ENCODE results near the gene SLC15A2.
"Not testable (repeated sequence)": the region's sequence is repeated elsewhere in the genome, so short reads cannot be mapped to it uniquely, and the experiment has no call there.

Gene SLC15A2, protein sequence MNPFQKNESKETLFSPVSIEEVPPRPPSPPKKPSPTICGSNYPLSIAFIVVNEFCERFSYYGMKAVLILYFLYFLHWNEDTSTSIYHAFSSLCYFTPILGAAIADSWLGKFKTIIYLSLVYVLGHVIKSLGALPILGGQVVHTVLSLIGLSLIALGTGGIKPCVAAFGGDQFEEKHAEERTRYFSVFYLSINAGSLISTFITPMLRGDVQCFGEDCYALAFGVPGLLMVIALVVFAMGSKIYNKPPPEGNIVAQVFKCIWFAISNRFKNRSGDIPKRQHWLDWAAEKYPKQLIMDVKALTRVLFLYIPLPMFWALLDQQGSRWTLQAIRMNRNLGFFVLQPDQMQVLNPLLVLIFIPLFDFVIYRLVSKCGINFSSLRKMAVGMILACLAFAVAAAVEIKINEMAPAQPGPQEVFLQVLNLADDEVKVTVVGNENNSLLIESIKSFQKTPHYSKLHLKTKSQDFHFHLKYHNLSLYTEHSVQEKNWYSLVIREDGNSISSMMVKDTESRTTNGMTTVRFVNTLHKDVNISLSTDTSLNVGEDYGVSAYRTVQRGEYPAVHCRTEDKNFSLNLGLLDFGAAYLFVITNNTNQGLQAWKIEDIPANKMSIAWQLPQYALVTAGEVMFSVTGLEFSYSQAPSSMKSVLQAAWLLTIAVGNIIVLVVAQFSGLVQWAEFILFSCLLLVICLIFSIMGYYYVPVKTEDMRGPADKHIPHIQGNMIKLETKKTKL

DNA sequence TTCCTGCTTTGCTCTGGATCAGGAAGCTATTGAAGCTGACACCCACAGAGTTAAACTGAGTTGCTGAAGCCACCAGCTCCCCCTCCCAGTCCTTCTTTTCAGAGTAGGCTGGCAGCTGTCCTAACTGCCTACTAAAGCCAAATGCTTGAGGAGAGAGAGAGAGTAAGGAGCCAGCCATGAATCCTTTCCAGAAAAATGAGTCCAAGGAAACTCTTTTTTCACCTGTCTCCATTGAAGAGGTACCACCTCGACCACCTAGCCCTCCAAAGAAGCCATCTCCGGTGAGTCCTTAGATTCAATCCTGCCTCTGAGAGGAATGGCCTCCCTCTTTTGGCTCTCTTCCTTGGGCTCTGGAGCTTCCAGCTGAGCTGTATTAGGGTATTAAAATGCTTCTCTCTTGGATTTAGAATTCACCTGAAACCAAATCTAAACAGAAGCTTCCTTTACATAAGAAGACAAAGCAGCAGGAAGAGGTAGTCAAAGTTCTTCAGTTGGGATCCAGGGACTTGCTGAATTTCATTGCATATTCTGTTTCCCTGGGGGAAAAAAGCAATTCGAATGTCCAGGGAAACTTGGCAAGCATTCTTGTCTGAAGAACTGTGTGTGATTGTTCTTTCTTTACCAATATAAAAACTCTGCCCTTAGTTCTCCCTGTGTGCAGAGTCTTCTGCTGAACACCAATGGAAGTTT lies at the start of gene SLC15A2:
Gene SLC15A2 (plus strand): TSS at position 101 of the 690 bp plus-strand sequence. CDS start 76 bp downstream, at position 177.
- no peak for DNase-seq (ENCODE audit: low spot score in 2 of 2)
- H3K27me3 Mint-ChIP-seq = no peaks in the 10 kb centered on the region

DNA sequence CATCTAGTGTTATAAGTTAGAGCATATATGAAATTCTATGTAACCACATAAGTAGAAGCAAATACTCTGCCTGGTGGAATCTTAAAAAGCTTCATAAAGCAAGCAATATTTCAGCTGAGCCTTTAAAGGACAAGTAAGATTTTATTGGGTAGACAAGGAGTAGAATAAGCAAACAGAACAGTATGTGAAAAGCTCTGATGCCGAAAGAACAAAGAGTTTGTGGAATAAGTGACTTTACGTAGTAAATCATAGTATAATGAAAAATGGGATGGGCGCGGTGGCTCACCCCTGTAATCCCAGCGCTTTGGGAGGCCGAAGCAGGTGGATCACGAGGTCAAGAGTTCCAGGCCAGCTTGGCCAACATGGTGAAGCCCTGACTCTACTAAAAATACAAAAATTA lies 49.3 kb upstream of the SLC15A2 start:
- H3K36me3 Mint-ChIP-seq = peaks cover 32% of the 10 kb centered on the region
- H3K4me1 Mint-ChIP-seq = peaks cover 30% of the 10 kb centered on the region
- H3K4me3 Mint-ChIP-seq = no peak overlapping the region
- DNase-seq (ENCODE audit: low spot score in 2 of 2) (no peak), ATAC-seq (ENCODE audit: low read depth) (no peak)
- no peaks in the 10 kb centered on the region for H3K27me3 Mint-ChIP-seq
- H3K9me3 Mint-ChIP-seq = no peaks in the 10 kb centered on the region
- no peak overlapping the region for H3K27ac Mint-ChIP-seq

More for the DNA sequence above, at the start of gene SLC15A2:
- Mint-ChIP-seq H3K36me3 (peaks cover 20% of the 10 kb centered on the region), H3K4me1 (no peaks in the 10 kb centered on the region), H3K9me3 (no peaks in the 10 kb centered on the region), H3K4me3 (no peak within 1 kb of the TSS), H3K27ac (peak within 1 kb of the TSS; percentile 66)
- no peak for ATAC-seq (ENCODE audit: low read depth)

DNA sequence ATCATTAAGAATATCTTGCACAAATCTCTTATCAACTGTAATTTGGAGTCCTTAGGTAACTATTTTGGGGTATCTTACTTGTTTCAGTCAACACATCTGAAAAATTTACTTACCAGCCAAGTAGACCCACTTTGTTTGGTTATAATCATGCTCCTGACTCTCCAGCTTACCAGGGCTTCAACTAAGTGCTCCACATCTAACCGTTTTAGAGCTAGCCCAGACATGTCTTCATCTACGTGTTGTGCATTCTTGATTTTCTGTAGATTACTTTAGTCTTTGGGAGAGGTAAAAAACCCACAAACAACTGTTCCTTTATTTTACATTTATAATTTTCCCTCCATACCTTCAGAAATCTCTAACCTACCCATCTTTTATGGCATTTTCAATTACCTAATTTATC lies 41.9 kb upstream of the SLC15A2 start:
- ATAC-seq (ENCODE audit: low read depth) = no peak

DNA sequence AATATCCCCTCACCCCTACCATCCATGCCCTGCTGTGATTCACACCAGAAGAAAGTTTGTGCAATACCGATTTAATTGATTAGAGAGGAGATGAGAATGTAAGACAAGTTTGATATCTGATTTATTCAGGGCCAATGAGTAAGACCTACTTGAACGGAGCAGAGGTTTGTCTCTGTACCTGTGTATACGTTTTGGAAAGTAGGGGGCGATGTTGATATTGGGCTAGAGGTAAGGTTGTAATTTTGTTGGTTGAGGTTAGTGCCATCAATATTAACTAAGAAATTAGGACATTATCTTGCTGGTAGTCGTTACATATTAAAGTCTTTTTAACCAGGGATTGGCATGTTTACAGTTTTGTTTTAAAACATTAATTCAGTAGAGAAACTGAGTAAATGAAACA lies 38.6 kb upstream of the SLC15A2 start:
- DNase-seq (ENCODE audit: low spot score in 2 of 2) = no peak
- H3K36me3 Mint-ChIP-seq = peaks cover 48% of the 10 kb centered on the region
- peak overlapping the region; percentile 78 for H3K27ac Mint-ChIP-seq
- H3K4me1 Mint-ChIP-seq = peaks cover 41% of the 10 kb centered on the region
- no peaks in the 10 kb centered on the region for H3K27me3 Mint-ChIP-seq
- H3K4me3 Mint-ChIP-seq = no peak overlapping the region
- no peaks in the 10 kb centered on the region for H3K9me3 Mint-ChIP-seq
- no peak for ATAC-seq (ENCODE audit: low read depth)

More for the DNA sequence above, 41.9 kb upstream of the SLC15A2 start:
- peaks cover 33% of the 10 kb centered on the region for H3K4me1 Mint-ChIP-seq
- H3K36me3 Mint-ChIP-seq = peaks cover 38% of the 10 kb centered on the region
- no peaks in the 10 kb centered on the region for H3K9me3 Mint-ChIP-seq
- no peaks in the 10 kb centered on the region for H3K27me3 Mint-ChIP-seq
- peak overlapping the region; percentile 38 for H3K27ac Mint-ChIP-seq
- no peak overlapping the region for H3K4me3 Mint-ChIP-seq
- no peak for DNase-seq (ENCODE audit: low spot score in 2 of 2)

DNA sequence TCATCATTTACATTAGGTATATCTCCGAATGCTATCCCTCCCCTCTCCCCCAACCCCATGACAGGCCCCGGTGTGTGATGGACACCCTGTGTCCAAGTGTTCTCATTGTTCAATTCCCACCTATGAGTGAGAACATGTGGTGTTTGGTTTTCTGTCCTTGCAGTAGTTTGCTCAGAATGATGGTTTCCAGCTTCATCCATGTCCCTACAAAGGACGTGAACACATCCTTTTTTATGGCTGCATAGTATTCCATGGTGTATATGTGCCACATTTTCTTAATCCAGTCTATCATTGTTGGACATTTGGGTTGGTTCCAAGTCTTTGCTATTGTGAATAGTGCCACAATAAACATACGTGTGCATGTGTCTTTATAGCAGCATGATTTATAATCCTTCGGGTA lies 36.4 kb upstream of the SLC15A2 start:
- Mint-ChIP-seq H3K36me3 (peaks cover 59% of the 10 kb centered on the region), H3K4me1 (peaks cover 45% of the 10 kb centered on the region)
- not testable (repeated sequence) for ATAC-seq (ENCODE audit: low read depth); DNase-seq (ENCODE audit: low spot score in 2 of 2); H3K9me3 Mint-ChIP-seq; H3K27ac Mint-ChIP-seq; H3K4me3 Mint-ChIP-seq; H3K27me3 Mint-ChIP-seq

DNA sequence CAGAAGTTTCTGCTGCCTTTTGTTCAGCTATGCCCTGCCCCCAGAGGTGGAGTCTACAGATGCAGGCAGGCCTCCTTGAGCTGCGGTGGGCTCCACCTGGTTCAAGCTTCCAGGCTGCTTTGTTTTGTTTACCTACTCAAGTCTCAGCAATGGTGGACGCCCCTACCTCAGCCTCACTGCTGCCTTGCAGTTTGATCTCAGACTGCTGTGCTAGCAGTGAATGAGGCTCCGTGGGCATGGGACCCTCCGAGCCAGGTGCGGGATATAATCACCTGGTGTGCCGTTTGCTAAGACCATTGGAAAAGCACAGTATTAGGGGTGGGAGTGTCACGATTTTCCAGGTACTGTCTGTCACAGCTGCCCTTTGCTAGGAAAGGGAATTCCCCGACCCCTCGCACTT lies 31.0 kb upstream of the SLC15A2 start:
- H3K36me3 Mint-ChIP-seq = peaks cover 60% of the 10 kb centered on the region
- H3K4me3 Mint-ChIP-seq; H3K27ac Mint-ChIP-seq; ATAC-seq (ENCODE audit: low read depth); DNase-seq (ENCODE audit: low spot score in 2 of 2); H3K27me3 Mint-ChIP-seq; H3K9me3 Mint-ChIP-seq: not testable (repeated sequence)
- peaks cover 40% of the 10 kb centered on the region for H3K4me1 Mint-ChIP-seq

DNA sequence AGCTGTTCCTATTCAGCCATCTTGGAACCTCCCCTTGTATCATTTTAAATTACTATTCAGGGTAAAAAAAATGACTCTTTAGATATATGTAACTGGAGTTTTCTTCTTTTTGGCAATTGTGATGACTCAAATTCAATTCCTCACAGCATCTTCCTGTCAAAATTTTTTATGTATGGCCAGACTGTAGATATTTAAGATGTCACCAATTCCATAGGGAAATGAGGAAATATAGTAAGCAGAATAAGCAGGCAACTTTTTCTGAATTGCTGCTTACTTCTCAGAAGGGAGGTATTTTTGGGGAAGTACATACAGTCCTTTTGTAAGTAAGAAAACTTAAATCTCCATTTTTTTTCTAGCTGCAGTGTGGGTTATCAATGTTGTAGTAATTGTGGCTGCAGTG lies 30.4 kb upstream of the SLC15A2 start:
- no peak overlapping the region for H3K27ac Mint-ChIP-seq
- peaks cover 39% of the 10 kb centered on the region for H3K4me1 Mint-ChIP-seq
- DNase-seq (ENCODE audit: low spot score in 2 of 2) (no peak), ATAC-seq (ENCODE audit: low read depth) (no peak)
- no peak overlapping the region for H3K4me3 Mint-ChIP-seq
- H3K27me3 Mint-ChIP-seq = no peaks in the 10 kb centered on the region
- no peaks in the 10 kb centered on the region for H3K9me3 Mint-ChIP-seq
- peaks cover 60% of the 10 kb centered on the region for H3K36me3 Mint-ChIP-seq

DNA sequence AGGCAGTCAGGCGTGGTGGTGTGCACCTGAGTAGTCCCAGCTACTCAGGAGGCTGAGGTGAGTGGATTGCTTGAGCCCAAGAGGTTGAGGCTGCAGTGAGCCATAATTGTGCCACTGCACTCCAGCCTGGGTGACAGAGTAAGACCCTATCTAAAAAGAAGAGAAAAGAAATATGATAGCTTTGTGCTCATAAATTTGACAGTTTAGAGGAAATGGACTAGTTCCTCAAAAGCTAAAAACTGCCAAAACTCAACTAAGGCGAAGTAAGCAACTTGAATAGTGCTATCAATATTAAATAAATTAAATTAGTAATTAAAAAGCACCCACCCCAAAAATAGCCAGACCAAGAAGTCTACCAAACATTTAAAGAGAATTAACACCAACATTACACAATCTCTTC lies 24.5 kb upstream of the SLC15A2 start:
- H3K9me3 Mint-ChIP-seq = no peaks in the 10 kb centered on the region
- no peak for ATAC-seq (ENCODE audit: low read depth)
- H3K4me3 Mint-ChIP-seq = no peak overlapping the region
- DNase-seq (ENCODE audit: low spot score in 2 of 2) = no peak
- peaks cover 36% of the 10 kb centered on the region for H3K4me1 Mint-ChIP-seq
- no peak overlapping the region for H3K27ac Mint-ChIP-seq
- H3K36me3 Mint-ChIP-seq = peaks cover 47% of the 10 kb centered on the region
- H3K27me3 Mint-ChIP-seq = no peaks in the 10 kb centered on the region

DNA sequence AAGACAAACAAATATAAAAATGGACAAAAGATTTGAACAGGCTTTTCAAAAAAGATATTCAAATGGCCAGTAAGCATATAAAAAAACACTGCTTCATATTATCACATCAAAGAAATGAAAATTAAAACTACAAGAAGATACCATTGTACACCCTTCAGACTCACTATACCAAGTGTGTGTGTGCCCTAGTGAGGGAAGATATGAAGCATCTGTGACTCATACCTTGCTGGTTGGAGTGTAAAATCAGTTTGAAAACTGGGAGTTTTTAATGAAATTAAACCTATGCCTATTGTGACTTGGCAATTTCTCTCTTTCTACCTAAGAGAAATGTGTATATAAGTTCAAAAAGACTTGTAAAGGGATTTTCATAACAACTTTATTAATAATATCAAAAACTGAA lies 23.5 kb upstream of the SLC15A2 start:
- H3K36me3 Mint-ChIP-seq = peaks cover 54% of the 10 kb centered on the region
- no peak for ATAC-seq (ENCODE audit: low read depth)
- no peak for DNase-seq (ENCODE audit: low spot score in 2 of 2)
- H3K4me1 Mint-ChIP-seq = peaks cover 41% of the 10 kb centered on the region
- no peaks in the 10 kb centered on the region for H3K27me3 Mint-ChIP-seq
- H3K27ac Mint-ChIP-seq = no peak overlapping the region
- no peak overlapping the region for H3K4me3 Mint-ChIP-seq
- no peaks in the 10 kb centered on the region for H3K9me3 Mint-ChIP-seq

DNA sequence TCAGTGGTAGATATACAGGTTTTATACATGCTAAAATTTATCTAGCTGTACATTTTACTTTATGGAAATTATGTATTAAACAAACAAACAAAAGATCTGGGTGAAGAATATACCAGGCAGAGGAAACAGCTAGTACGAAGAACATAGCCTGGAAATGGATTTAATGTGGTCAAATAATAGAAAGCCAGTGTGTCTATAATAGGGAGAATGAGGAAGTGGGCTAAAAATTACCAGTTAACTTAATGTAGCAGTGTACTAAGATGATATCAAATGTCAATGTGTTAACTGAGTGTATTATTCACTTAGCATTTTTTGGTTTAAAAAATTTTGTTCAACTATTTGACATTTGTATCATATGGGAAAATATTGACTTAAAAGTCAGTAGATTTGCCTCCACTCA lies 22.8 kb upstream of the SLC15A2 start:
- Mint-ChIP-seq H3K27ac (peak overlapping the region; percentile 22), H3K27me3 (no peaks in the 10 kb centered on the region), H3K4me1 (peaks cover 40% of the 10 kb centered on the region), H3K9me3 (no peaks in the 10 kb centered on the region), H3K4me3 (no peak overlapping the region), H3K36me3 (peaks cover 51% of the 10 kb centered on the region)
- DNase-seq (ENCODE audit: low spot score in 2 of 2) (no peak), ATAC-seq (ENCODE audit: low read depth) (peak; percentile 56)

DNA sequence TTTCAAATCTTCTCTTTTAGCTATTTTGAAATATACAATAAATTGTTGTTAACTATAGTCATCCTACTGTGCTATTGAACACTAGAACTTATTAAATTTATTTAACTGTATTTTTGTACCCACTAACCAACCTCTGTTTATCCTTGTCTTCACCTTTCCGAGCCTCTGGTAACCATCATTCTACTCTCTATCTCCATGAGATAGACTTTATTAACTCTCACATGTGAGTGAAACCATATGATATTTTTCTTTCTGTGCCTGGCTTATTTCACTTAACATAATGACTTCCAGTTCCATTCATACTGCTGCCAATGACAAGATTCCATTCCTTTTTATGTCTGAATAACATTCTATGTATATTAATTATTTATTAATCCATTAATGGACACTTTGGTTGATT lies 15.8 kb upstream of the SLC15A2 start:
- Mint-ChIP-seq H3K27me3 (no peaks in the 10 kb centered on the region), H3K9me3 (no peaks in the 10 kb centered on the region), H3K4me1 (peaks cover 19% of the 10 kb centered on the region), H3K4me3 (no peak overlapping the region), H3K27ac (peak overlapping the region; percentile 9), H3K36me3 (peaks cover 40% of the 10 kb centered on the region)
- no peak for DNase-seq (ENCODE audit: low spot score in 2 of 2)
- ATAC-seq (ENCODE audit: low read depth) = no peak

DNA sequence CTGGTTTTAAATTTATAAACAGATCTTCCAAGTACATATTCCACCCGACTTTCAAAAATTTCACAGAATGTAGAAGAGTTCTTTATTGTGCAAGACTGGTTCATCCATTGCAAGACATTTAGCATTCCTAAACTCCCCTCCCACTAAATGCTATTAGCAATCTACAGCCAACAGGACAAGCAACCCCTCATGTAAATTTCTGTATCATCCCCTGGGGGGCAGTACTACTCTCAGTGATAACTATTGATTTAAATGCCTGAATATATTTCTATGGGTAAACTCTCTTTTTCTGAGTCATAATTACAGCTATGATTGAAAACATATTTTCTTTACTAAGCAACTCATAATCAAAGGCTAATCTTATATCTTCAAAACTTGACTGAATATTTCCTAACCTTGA lies 10.7 kb upstream of the SLC15A2 start:
- Mint-ChIP-seq H3K9me3 (no peaks in the 10 kb centered on the region), H3K4me1 (peaks cover 14% of the 10 kb centered on the region), H3K27me3 (no peaks in the 10 kb centered on the region), H3K4me3 (no peak overlapping the region), H3K27ac (no peak overlapping the region), H3K36me3 (peaks cover 30% of the 10 kb centered on the region)
- DNase-seq (ENCODE audit: low spot score in 2 of 2) (peak in 1 of 2 donors; percentile 6), ATAC-seq (ENCODE audit: low read depth) (no peak)

DNA sequence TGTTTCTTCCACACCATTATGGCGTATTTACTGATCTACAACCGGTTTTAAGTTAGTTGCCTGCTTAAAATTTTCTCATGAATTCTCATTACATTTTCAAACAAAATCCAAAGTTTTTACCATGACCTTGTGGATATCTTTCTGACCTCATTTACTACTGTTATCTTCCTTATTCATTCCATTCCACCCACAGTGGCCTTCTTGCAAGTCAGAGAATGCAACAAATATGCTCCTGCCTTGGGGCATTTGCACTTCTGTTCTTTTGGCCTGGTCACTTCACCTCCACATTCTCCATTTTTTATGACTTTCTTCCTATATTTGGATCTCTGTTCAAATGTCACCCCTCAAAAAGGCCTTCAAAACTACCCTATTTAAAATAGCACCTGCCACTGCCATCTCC lies 8.8 kb upstream of the SLC15A2 start:
- no peaks in the 10 kb centered on the region for H3K27me3 Mint-ChIP-seq
- no peak for ATAC-seq (ENCODE audit: low read depth)
- peak overlapping the region; percentile 54 for H3K27ac Mint-ChIP-seq

DNA sequence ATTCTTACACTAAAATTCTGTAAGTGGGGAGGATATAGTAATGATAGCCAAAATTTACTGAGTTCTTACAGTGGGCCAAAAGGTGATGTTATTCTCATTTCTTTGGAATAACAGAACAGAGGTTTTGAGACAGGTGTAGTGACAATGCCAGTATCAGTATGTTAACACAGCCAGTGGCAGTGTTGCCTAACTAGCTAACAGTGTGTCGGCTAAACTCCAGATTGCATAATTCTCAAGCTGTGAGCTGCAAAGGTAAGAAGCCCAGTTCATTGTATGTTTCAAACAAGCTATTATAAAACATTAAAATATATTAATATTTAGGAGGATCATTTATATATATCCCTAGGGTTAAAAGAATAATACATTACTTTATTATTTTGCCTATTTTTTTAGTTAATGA lies 920 bp downstream of the SLC15A2 start:
- ATAC-seq (ENCODE audit: low read depth) = no peak
- Mint-ChIP-seq H3K9me3 (no peaks in the 10 kb centered on the region), H3K27ac (peak overlapping the region; percentile 53), H3K36me3 (peaks cover 24% of the 10 kb centered on the region), H3K4me1 (no peaks in the 10 kb centered on the region), H3K27me3 (no peaks in the 10 kb centered on the region), H3K4me3 (no peak overlapping the region)
- DNase-seq (ENCODE audit: low spot score in 2 of 2) = no peak

More for the DNA sequence above, 8.8 kb upstream of the SLC15A2 start:
- Mint-ChIP-seq H3K36me3 (peaks cover 20% of the 10 kb centered on the region), H3K4me3 (no peak overlapping the region), H3K9me3 (no peaks in the 10 kb centered on the region), H3K4me1 (peaks cover 6% of the 10 kb centered on the region)
- no peak for DNase-seq (ENCODE audit: low spot score in 2 of 2)
